Keratinocyte (primary cell): ENCODE measurements around the gene RAB4A.

Source experiments
- EZH2 ChIP-seq: IDR thresholded peaks from one replicate; pipeline ENCODE4 v1.6.1; 2012; ENCODE audit warnings: inconsistent platforms, mild to moderate bottlenecking, low read length, moderate library complexity
- TF ChIP-seq, protein P1 (sequence below), 3 experiments: IDR thresholded peaks in 1 of 3; conservative IDR thresholded peaks in 1 of 3; optimal IDR thresholded peaks in 1 of 3; 2 replicates in 2 of 3; 3 replicates in 1 of 3; pipeline versions ENCODE3 to v1.5.1; 2011; ENCODE audit warnings: low read length in 3 of 3, mild to moderate bottlenecking in 3 of 3, moderate library complexity in 2 of 3, control low read depth in 1 of 3, inconsistent platforms in 1 of 3; ENCODE audit not compliant: insufficient read depth in 2 of 3; ENCODE audit errors: extremely low read depth in 1 of 3

DNA sequence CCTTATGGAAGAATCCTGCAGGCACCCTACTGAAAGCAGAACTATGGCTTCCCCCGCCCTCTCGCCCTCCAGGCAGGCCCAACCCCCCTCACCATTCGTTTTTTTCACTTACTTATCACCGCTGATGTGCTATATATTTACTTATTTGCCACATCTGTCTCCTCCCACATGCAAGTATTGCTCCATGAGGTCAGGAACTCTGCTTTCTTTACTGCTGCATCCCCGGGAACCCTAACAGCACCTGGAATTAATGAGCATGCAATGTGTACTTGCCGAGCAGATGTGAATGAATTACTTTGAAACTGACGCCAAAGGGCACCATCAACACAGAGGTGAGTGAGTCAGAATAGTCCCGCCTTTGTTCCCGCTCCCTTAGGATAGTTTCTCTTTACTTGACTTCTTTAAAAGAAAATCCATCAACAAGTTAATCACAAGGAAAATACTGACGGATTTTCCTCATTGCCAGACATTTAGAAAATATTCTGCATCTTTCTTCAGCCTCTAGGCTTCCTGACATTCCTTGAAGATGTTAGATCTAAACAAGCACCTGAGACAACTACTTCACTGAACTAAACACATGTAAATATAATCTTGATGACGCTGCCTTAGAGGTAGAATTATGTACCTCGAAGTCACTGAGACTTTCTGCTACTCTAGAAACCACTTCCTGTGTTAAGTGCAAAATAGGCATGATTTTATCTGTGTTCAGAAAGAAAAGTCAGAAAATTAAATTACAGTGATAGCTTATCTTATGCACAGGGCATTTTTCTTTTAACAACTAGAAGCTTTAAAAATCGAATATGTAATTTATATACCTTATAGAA, 17.5 kb upstream of the RAB4A start:
- TF ChIP-seq, protein P1, sequence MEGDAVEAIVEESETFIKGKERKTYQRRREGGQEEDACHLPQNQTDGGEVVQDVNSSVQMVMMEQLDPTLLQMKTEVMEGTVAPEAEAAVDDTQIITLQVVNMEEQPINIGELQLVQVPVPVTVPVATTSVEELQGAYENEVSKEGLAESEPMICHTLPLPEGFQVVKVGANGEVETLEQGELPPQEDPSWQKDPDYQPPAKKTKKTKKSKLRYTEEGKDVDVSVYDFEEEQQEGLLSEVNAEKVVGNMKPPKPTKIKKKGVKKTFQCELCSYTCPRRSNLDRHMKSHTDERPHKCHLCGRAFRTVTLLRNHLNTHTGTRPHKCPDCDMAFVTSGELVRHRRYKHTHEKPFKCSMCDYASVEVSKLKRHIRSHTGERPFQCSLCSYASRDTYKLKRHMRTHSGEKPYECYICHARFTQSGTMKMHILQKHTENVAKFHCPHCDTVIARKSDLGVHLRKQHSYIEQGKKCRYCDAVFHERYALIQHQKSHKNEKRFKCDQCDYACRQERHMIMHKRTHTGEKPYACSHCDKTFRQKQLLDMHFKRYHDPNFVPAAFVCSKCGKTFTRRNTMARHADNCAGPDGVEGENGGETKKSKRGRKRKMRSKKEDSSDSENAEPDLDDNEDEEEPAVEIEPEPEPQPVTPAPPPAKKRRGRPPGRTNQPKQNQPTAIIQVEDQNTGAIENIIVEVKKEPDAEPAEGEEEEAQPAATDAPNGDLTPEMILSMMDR (optimal IDR thresholded peaks at IDR 0.05 in 1 of 3, IDR thresholded peaks at IDR 0.05 in 1 of 3, conservative IDR thresholded peaks at IDR 0.05 in 1 of 3; ENCODE audit: extremely low read depth in 1 of 3, insufficient read depth in 2 of 3, low read length in 3 of 3), result no peak
- TF ChIP-seq EZH2, result no peak
